Astrocyte of the spinal cord (primary cell): ENCODE data around the gene PHLPP2.
A peak's percentile ranks its signal among the peaks of the same experiment; 100 is the strongest.

ENCODE experiments used
- DNase-seq: peaks from one replicate; pipeline ENCODE4 v3.0.0; 2011; ENCODE audit warnings: low read depth, low spot score
- H3K4me3 ChIP-seq: 2 replicates; pipeline ENCODE4 v1.5.1; 2011; ENCODE audit warnings: low read depth, mild to moderate bottlenecking, low read length, moderate library complexity
- in situ Hi-C: cut with HindIII; loops from 2 replicates; pipeline ENCODE4 v1.10.0; 2017; ENCODE audit warnings: low sequenced_read_pairs
- TF ChIP-seq, protein P1 (sequence below): IDR thresholded peaks from 2 replicates; pipeline ENCODE4 v1.5.1; 2012; ENCODE audit warnings: low read depth, mild to moderate bottlenecking, low read length, inconsistent platforms

The PHLPP2 gene

DNA sequence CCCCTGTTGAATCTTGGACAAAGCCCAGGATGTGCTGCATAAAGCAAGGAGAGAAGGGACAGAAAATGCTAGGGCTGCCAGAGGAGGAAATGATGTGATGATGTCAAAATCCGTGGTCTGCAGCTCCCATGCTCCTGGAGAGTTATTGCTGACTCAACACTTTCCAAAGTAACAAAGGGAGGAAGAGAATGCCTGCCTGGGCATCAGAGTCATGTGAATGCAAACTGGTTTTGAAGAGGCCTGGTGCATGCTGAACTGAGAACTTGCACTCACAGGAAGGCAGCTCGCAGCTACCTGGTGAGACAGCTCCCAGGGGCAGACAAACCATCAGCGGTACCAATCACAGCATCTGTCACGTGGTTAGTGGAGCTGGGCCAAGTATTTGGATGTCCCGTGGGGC lies 95.7 kb downstream of the PHLPP2 start:
- TF ChIP-seq, protein P1, sequence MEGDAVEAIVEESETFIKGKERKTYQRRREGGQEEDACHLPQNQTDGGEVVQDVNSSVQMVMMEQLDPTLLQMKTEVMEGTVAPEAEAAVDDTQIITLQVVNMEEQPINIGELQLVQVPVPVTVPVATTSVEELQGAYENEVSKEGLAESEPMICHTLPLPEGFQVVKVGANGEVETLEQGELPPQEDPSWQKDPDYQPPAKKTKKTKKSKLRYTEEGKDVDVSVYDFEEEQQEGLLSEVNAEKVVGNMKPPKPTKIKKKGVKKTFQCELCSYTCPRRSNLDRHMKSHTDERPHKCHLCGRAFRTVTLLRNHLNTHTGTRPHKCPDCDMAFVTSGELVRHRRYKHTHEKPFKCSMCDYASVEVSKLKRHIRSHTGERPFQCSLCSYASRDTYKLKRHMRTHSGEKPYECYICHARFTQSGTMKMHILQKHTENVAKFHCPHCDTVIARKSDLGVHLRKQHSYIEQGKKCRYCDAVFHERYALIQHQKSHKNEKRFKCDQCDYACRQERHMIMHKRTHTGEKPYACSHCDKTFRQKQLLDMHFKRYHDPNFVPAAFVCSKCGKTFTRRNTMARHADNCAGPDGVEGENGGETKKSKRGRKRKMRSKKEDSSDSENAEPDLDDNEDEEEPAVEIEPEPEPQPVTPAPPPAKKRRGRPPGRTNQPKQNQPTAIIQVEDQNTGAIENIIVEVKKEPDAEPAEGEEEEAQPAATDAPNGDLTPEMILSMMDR = no peak
- no peak overlapping the region for H3K4me3 ChIP-seq
- in situ Hi-C loops = no loop called here
- peak; percentile 87 for DNase-seq

DNA sequence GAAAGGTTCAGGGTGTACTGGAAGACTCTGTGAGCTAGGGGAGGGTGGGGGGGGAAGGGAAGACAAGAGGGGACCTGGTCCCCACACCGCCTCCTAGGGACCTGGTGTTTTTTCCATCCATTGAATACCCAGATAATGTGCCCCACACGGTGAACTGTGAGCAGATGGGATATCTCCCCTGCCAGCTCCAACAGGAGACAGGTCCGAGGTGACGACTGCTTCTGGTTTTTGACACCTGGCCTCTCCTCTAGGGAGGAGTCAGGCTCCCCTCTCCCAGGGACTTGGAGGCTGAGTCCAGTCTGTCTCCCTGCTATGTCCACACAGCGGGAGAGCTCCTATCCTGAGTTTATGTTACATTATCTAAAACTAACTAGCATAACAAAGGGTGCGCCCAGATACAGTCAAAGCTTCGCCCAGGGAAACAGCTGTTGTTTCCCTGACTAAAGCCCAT lies 96.7 kb downstream of the PHLPP2 start:
- TF ChIP-seq, protein P1 = no peak
- no peak overlapping the region for H3K4me3 ChIP-seq
- in situ Hi-C loops = no loop called here
- DNase-seq = no peak

DNA sequence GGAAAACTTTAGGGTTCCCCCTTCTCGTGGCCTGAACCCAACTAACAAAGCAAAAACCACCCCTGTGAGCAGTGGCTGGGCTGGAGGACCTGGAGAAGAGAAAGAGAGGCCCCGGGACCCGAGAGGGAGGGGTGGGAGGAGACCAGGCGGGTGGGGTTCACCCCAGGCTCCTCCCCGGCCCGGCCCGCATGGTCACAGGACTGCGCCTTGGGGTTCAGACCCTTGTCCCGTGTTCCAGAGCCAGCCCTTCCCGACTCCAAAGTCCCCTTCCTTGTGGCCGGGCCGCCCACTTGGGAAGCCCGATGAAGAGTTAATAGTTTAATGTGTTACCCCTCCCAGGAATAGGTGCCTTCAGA lies 97.7 kb downstream of the PHLPP2 start:
- DNase-seq = no peak
- TF ChIP-seq, protein P1 = no peak
- H3K4me3 ChIP-seq = peak overlapping the region; percentile 10
- in situ Hi-C loops = no loop called here

DNA sequence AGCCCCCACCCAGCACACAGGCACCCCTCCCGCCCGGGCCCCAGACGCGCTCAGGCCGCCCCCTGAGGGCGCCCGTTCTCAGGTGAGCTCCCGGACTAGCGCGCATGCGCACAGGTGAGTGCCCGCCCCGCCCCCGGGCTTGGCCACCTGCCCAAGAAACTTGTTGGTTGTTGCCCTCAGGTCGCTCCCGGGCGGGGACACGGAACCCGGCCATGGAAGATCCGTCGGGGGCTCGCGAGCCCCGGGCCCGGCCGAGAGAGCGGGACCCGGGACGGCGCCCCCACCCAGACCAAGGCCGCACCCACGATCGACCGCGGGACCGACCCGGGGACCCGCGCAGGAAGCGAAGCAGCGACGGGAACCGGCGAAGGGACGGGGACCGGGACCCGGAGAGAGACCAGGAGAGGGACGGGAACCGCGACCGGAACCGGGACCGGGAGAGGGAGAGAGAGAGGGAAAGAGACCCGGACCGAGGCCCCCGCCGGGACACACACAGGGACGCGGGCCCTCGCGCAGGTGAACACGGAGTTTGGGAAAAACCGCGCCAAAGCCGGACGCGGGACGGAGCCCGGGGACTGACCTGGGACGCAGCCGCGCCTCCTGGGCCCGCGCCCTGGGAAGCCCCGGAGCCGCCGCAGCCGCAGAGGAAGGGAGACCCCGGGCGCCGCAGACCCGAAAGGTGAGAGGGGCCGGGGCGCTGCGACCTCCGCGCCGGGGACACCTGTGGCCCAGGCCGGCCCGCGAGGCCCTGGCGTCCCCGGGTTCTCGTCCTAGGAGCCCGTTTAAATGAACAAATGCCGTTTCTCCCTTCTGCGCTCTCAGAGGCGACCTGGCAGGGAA lies 98.3 kb downstream of the PHLPP2 start, which contains the start of gene MARVELD3:
Gene MARVELD3 (plus strand): TSS at position 167 of the 840 bp plus-strand sequence. CDS start 46 bp downstream, at position 213.
- peak within 1 kb of the TSS; percentile 35 for H3K4me3 ChIP-seq
- in situ Hi-C loops = no loop called here
- DNase-seq = no peak
- TF ChIP-seq, protein P1 = no peak

DNA sequence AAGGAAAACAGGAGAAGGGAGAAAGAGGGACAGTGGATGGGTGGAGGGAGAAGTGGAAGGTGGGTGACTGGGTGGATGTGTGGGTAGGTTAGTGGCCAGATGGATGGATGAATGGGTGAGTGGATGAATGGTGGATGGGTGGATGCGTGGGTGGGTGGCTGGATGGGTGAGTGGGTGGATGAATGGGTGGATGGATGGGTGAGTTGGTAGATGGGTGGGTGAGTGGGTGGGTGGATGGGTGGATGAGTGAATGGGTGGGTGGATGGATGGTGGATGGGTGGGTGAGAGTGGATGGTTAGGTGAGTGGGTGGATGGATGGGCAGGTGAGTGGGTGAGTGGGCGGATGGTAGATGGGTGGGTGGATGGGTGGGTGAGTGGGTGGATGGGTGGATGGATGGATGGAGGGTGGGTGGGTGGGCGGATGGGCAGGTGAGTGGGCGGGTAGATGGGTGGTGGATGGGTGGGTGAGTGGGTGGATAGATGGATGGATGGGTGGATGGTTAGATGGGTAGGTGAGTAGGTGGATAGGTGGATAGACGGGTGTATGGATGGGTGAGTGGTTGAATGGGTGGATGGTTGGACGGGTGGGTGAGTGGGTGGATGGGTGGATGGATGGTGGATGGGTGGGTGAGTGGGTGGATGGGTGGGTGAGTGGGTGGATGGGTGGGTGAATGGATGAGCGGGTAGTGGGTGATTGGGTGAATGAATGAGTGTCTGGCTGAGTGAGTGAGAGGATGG lies 99.2 kb downstream of the PHLPP2 start:
- H3K4me3 ChIP-seq = no peak overlapping the region

DNA sequence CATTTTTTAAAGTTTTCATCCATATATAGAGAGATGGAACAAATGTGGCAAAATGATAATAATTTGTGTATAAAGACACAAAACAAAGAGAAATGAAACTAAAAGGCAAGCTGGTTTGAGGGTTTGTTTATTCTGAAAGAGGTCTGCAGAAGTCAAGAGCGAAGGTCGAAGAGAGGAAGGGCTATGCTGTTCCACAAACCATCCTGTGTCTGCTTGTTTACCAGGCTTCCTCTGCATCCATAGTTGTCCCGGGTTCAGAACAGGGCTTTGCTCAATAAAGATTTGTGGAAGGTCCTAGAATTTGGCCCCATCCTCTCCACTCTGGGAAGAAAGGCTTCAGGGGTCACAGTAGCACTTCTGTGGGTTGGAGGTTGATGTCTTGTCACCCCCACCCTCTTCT lies 100.9 kb downstream of the PHLPP2 start:
- no peak overlapping the region for H3K4me3 ChIP-seq
- TF ChIP-seq, protein P1 = no peak
- in situ Hi-C loops = no loop called here
- DNase-seq = no peak

More for the DNA sequence above, 99.2 kb downstream of the PHLPP2 start:
- DNase-seq = no peak
- in situ Hi-C loops = no loop called here
- TF ChIP-seq, protein P1 = no peak
